H1 (cell line): Measurements from ENCODE around the gene PLVAP. TPM values are rescaled to one million over a fixed set of nuclear protein-coding genes. Genes with fewer than 3 reads are reported as not detected.

Experiments
- CTCF ChIA-PET: fragments of 300-600 bp; sonication (Branson Sonifier 250); formaldehyde crosslinking; loops from one replicate; lab custom pipeline; 2021; ENCODE audit not compliant: partially characterized antibody; lab: Charles Lee
- POLR2A ChIA-PET: fragments of 300-600 bp; sonication (Branson Sonifier 250); formaldehyde crosslinking; loops from one replicate; lab custom pipeline; 2021; ENCODE audit warnings: inconsistent platforms; ENCODE audit not compliant: partially characterized antibody; lab: Charles Lee
- DNase-seq, 2 experiments: peaks; one replicate each; pipeline versions ENCODE4 v3.0.0 to v3.0.0-alpha.2; 2010 to 2022; ENCODE audit warnings: low spot score in 2 of 2, low read depth in 1 of 2, mixed read lengths in 1 of 2
- FAIRE-seq: peaks from 2 replicates; lab custom pipeline; 2011; peaks lifted over from hg19 to GRCh38; lab: Jason Lieb, UNC
- H2AFZ ChIP-seq: 2 replicates; pipeline ENCODE4 v1.8.1; 2012; ENCODE audit warnings: low read length, inconsistent platforms
- H2AK5ac ChIP-seq: 2 replicates; pipeline ENCODE4 v1.6.1; 2013; ENCODE audit warnings: low read depth, low read length
- H2BK120ac ChIP-seq: replicated peaks from 2 replicates; pipeline ENCODE3; 2013; ENCODE audit warnings: low read depth, low read length, inconsistent platforms
- H2BK12ac ChIP-seq: 2 replicates; pipeline ENCODE4 v1.6.1; 2013; ENCODE audit warnings: low read depth, low read length
- H2BK15ac ChIP-seq: 2 replicates; pipeline ENCODE4 v1.6.1; 2013; ENCODE audit warnings: low read length
- H2BK20ac ChIP-seq: 2 replicates; pipeline ENCODE4 v1.6.1; 2013; ENCODE audit warnings: low read length
- H2BK5ac ChIP-seq: 2 replicates; pipeline ENCODE4 v1.6.1; 2013; ENCODE audit warnings: low read depth, low read length
- H3K14ac ChIP-seq: 2 replicates; pipeline ENCODE4 v1.6.1; 2013; ENCODE audit warnings: inconsistent platforms; ENCODE audit not compliant: insufficient read length
- H3K18ac ChIP-seq: 2 replicates; pipeline ENCODE4 v1.6.1; 2013; ENCODE audit warnings: low read length; ENCODE audit errors: extremely low read depth
- H3K23ac ChIP-seq: 2 replicates; pipeline ENCODE4 v1.6.1; 2013; ENCODE audit warnings: inconsistent platforms; ENCODE audit not compliant: insufficient read length
- H3K23me2 ChIP-seq: 2 replicates; pipeline ENCODE4 v1.6.1; 2013; ENCODE audit warnings: low read depth, low read length
- H3K27ac ChIP-seq: 2 replicates; pipeline ENCODE4 v1.6.1; 2011; ENCODE audit warnings: low read depth, low read length, inconsistent platforms
- H3K27me3 ChIP-seq, 4 experiments: replicated peaks in 1 of 4; 1 replicate in 1 of 4; 2 replicates in 3 of 4; pipeline versions ENCODE4 v1.6.1 to v1.8.1; 2011 to 2013; ENCODE audit warnings: low read length in 3 of 4, mild to moderate bottlenecking in 3 of 4, inconsistent platforms in 2 of 4, mixed read lengths in 2 of 4, moderate library complexity in 1 of 4; ENCODE audit not compliant: control insufficient read depth in 3 of 4, insufficient read depth in 3 of 4; ENCODE audit errors: extremely low read depth in 1 of 4
- H3K36me3 ChIP-seq, 4 experiments: 2 replicates each; pipeline versions ENCODE4 v1.6.1 to v1.8.1; 2011 to 2013; ENCODE audit warnings: mild to moderate bottlenecking in 4 of 4, low read length in 3 of 4, moderate library complexity in 2 of 4, control low read depth in 1 of 4, inconsistent platforms in 1 of 4; ENCODE audit not compliant: insufficient read depth in 4 of 4, control insufficient read depth in 2 of 4
- H3K4ac ChIP-seq: replicated peaks from 2 replicates; pipeline ENCODE3; 2013; ENCODE audit warnings: low read length, low read depth, mixed read lengths, inconsistent platforms; ENCODE audit not compliant: insufficient read length
- H3K4me1 ChIP-seq, 4 experiments: replicated peaks in 1 of 4; 1 replicate in 1 of 4; 2 replicates in 3 of 4; pipeline versions ENCODE4 v1.6.1 to v1.8.1; 2011 to 2013; ENCODE audit warnings: low read length in 3 of 4, inconsistent platforms in 2 of 4, mixed read lengths in 1 of 4; ENCODE audit not compliant: insufficient read depth in 4 of 4, control insufficient read depth in 3 of 4
- H3K4me2 ChIP-seq, 2 experiments: 2 replicates each; pipeline versions ENCODE4 v1.6.1 to v1.8.1; 2011 to 2013; ENCODE audit warnings: low read depth in 2 of 2, low read length in 2 of 2, control low read depth in 1 of 2, inconsistent platforms in 1 of 2, mild to moderate bottlenecking in 1 of 2; ENCODE audit not compliant: insufficient read depth in 1 of 2
- H3K4me3 ChIP-seq, 4 experiments: fragments of 200-600, 300-600 bp in 1 of 4; sonication (generic), shearing (Covaris generic), sonication (Bioruptor Twin) in 1 of 4; 2 replicates each; pipeline versions ENCODE4 v1.5.1 to v1.8.1; 2011 to 2016; ENCODE audit warnings: low read length in 4 of 4, low read depth in 3 of 4, control low read depth in 2 of 4, inconsistent platforms in 2 of 4, mild to moderate bottlenecking in 2 of 4, mixed read lengths in 1 of 4, moderate library complexity in 1 of 4; ENCODE audit not compliant: insufficient read depth in 2 of 4; ENCODE audit errors: extremely low read depth in 1 of 4
- H3K56ac ChIP-seq: replicated peaks from 2 replicates; pipeline ENCODE3; 2013; ENCODE audit warnings: low read depth, mild to moderate bottlenecking, mixed read lengths, low read length, inconsistent platforms; ENCODE audit not compliant: insufficient read length
- H3K79me1 ChIP-seq: 2 replicates; pipeline ENCODE4 v1.6.1; 2013; ENCODE audit warnings: low read depth, low read length, control low read depth
- H3K79me2 ChIP-seq, 2 experiments: 2 replicates each; pipeline versions ENCODE4 v1.6.1 to v1.8.1; 2012 to 2013; ENCODE audit warnings: low read length in 2 of 2, mild to moderate bottlenecking in 2 of 2, inconsistent platforms in 1 of 2; ENCODE audit not compliant: insufficient read depth in 2 of 2, control insufficient read depth in 1 of 2
- H3K9ac ChIP-seq, 4 experiments: replicated peaks in 1 of 4; 1 replicate in 1 of 4; 2 replicates in 3 of 4; pipeline versions ENCODE4 v1.6.1 to v1.8.1; 2011 to 2013; ENCODE audit warnings: low read depth in 3 of 4, low read length in 3 of 4, control low read depth in 2 of 4, mild to moderate bottlenecking in 2 of 4, moderate library complexity in 2 of 4, inconsistent platforms in 1 of 4; ENCODE audit errors: extremely low read depth in 1 of 4
- H3K9me3 ChIP-seq, 2 experiments: 2 replicates each; pipeline versions ENCODE4 v1.6.1 to v1.8.1; 2012 to 2013; ENCODE audit warnings: mild to moderate bottlenecking in 2 of 2, moderate library complexity in 2 of 2, control low read depth in 1 of 2, inconsistent platforms in 1 of 2, low read depth in 1 of 2, low read length in 1 of 2, mixed read lengths in 1 of 2; ENCODE audit not compliant: insufficient read depth in 2 of 2
- H4K20me1 ChIP-seq, 2 experiments: replicated peaks in 1 of 2; 2 replicates each; pipeline versions ENCODE3 to v1.8.1; 2011 to 2013; ENCODE audit warnings: inconsistent platforms in 2 of 2, low read length in 2 of 2, mild to moderate bottlenecking in 1 of 2; ENCODE audit not compliant: insufficient read depth in 2 of 2, control insufficient read depth in 1 of 2
- H4K5ac ChIP-seq: 2 replicates; pipeline ENCODE4 v1.6.1; 2013; ENCODE audit warnings: low read length, low read depth, mixed read lengths, inconsistent platforms; ENCODE audit not compliant: insufficient read length
- H4K8ac ChIP-seq: 2 replicates; pipeline ENCODE4 v1.8.0; 2013; ENCODE audit warnings: mild to moderate bottlenecking, moderate library complexity, low read length, inconsistent platforms; ENCODE audit not compliant: insufficient read depth; ENCODE audit errors: extremely low read depth
- H4K91ac ChIP-seq: replicated peaks from 2 replicates; pipeline ENCODE3; 2013; ENCODE audit warnings: low read length, mixed read lengths, inconsistent platforms; ENCODE audit not compliant: insufficient read length
- RBBP5 ChIP-seq: IDR thresholded peaks from 2 replicates; pipeline ENCODE4 v1.7.1; 2012; ENCODE audit warnings: low read depth, mild to moderate bottlenecking, inconsistent platforms, low read length, moderate library complexity, borderline replicate concordance
- RFX5 ChIP-seq: IDR thresholded peaks from 2 replicates; pipeline ENCODE4 v1.6.1; 2011; ENCODE audit warnings: low read depth, low read length, improper control_type of control experiment, borderline replicate concordance
- WGBS, 2 experiments: shearing (Covaris generic) in 1 of 2; methylation state at CpG; one replicate each; pipeline versions ENCODE4 v1.1.6 to v1.1.7; 2013 to 2015; ENCODE audit warnings: low lambda C conversion rate in 2 of 2, mixed read lengths in 2 of 2, inconsistent platforms in 1 of 2, low coverage in 1 of 2, missing lambda C conversion rate in 1 of 2; ENCODE audit not compliant: insufficient replicate concordance in 2 of 2, insufficient coverage in 1 of 2, insufficient read length in 1 of 2; ENCODE audit errors: extremely low coverage in 1 of 2, missing lambda C conversion rate in 1 of 2; 5-methylcytosine and 5-hydroxymethylcytosine counted together
- polyA plus RNA-seq, 7 experiments: library from polyadenylated mRNA; depleted of rRNA in 3 of 7; stranded (reverse) in 5 of 7; unstranded in 2 of 7; fragments of >200 nt in 5 of 7; fragments of 200-250 nt in 2 of 7; gene quantifications; 1 replicate in 5 of 7; 2 replicates in 1 of 7; 4 replicates in 1 of 7; pipeline versions ENCODE4 v1.2.1 to v1.2.3, GENCODE V29; 2011 to 2013; ENCODE audit warnings: missing spikeins in 2 of 7, mixed read lengths in 2 of 7
- total RNA-seq: library from RNA; stranded (reverse); fragmentation: NEBNext Ultra II Directional; extraction: Animal tissue kit (Norgen Biotek cat#: 25700); gene quantifications from 2 replicates; pipeline ENCODE4 v1.2.1, GENCODE V29; 2021

Gene PLVAP
- total and polyA plus RNA-seq, 2 of the 8 experiments (the other 6 are each of a cell fraction or from before 2014, with no cell fraction given): 0.32 TPM; not detected in 1

GRCh38 chr19:17421942-17422341 is 44.8 kb upstream of the PLVAP start:
- Histone ChIP-seq H3K4me3 (no peak overlapping the region), H3K4me1 (peaks cover 3 to 17% (median 8%) of the 10 kb centered on the region in 4 experiments), H3K79me1 (no peaks in the 10 kb centered on the region), H3K27ac (no peak overlapping the region), H2AFZ (no peak overlapping the region), H2BK12ac (no peak overlapping the region), H3K18ac (no peak overlapping the region), H3K23me2 (peaks cover 12% of the 10 kb centered on the region), H3K14ac (no peak overlapping the region), H2AK5ac (no peak overlapping the region), H3K23ac (no peak overlapping the region), H3K79me2 (no peaks in the 10 kb centered on the region), H4K5ac (no peak overlapping the region), H2BK15ac (no peak overlapping the region), H4K91ac (no peak overlapping the region), H3K27me3 (no peaks in the 10 kb centered on the region; a peak in 2 of 7 replicates), H3K9me3 (no peaks in the 10 kb centered on the region), H2BK5ac (no peak overlapping the region), H3K4me2 (no peak overlapping the region), H3K4ac (no peak overlapping the region), H4K20me1 (peaks cover 0 to 4% of the 10 kb centered on the region in 2 experiments), H4K8ac (no peak overlapping the region), H3K36me3 (no peaks in the 10 kb centered on the region), H3K9ac (no peak overlapping the region; a peak in 1 of 7 replicates), H3K56ac (no peak overlapping the region), H2BK20ac (no peak overlapping the region), H2BK120ac (no peak overlapping the region)
- TF ChIP-seq RBBP5: no peak
- no peak for TF ChIP-seq RFX5
- DNase-seq: no peak
- WGBS, 2 experiments: 86% methylated on average over 4 of the region's 4 CpGs; no CpG with 5 or more reads in 1 of the 2 experiments
- CTCF ChIA-PET: interaction anchor here (0.6 to 1.8 kb wide), 4 partner anchors 19 to 89 kb away, joined by 3 to 13 read pairs (median 4); partner anchors contain the start of gene CCDC194
- POLR2A ChIA-PET: interaction anchor here (1.1 to 1.3 kb wide), 2 partner anchors 11 to 25 kb away, joined by 3 to 4 read pairs; no protein-coding TSS in a partner anchor
- FAIRE-seq: no peak
